Stimulated activated CD4-positive, alpha-beta T cell treated with anti-CD3 and anti-CD28 coated beads, Interleukin-12 subunit alpha, Interleukin-12 subunit beta, amount 100 ng/mL, for 4 hours (primary cell): ENCODE measurements around the gene PRKAR2A.

ENCODE experiments used
- DNase-seq: peaks from one replicate; pipeline ENCODE4 v3.0.0-alpha.2; 2020

PRKAR2A gene

GRCh38 chr3:48847504-48848423 lies at the start of gene PRKAR2A:
Gene PRKAR2A (minus strand): TSS chr3:48847874. CDS start chr3:48847596, 278 bp downstream.
- peak; percentile 77 for DNase-seq

GRCh38 chr3:48896936-48897335 lies 49.3 kb upstream of the PRKAR2A start:
- DNase-seq, result no peak

GRCh38 chr3:48894516-48894915 lies 46.8 kb upstream of the PRKAR2A start:
- DNase-seq, result no peak

GRCh38 chr3:48891606-48892005 lies 43.9 kb upstream of the PRKAR2A start:
- DNase-seq, result no peak

- no peak for DNase-seq
These were observed 38.1 kb upstream of the PRKAR2A start for GRCh38 chr3:48885753-48886152.

- no peak for DNase-seq
These were observed 34.0 kb upstream of the PRKAR2A start for GRCh38 chr3:48881652-48882114.

GRCh38 chr3:48881006-48881405 lies 33.3 kb upstream of the PRKAR2A start:
- no peak for DNase-seq

- no peak for DNase-seq
These were observed 32.3 kb upstream of the PRKAR2A start for GRCh38 chr3:48879994-48880377.

- DNase-seq, result no peak
These were observed 31.8 kb upstream of the PRKAR2A start for GRCh38 chr3:48879307-48879993.

- DNase-seq, result no peak
These were observed 30.0 kb upstream of the PRKAR2A start for GRCh38 chr3:48877671-48878070.

- DNase-seq, result no peak
These were observed 15.4 kb upstream of the PRKAR2A start for GRCh38 chr3:48863122-48863521.

GRCh38 chr3:48859206-48859605 lies 11.5 kb upstream of the PRKAR2A start:
- no peak for DNase-seq

GRCh38 chr3:48858709-48859108 lies 11.0 kb upstream of the PRKAR2A start:
- DNase-seq, result no peak

- DNase-seq, result no peak
These were observed 10.0 kb upstream of the PRKAR2A start for GRCh38 chr3:48857641-48858040.

- DNase-seq, result no peak
These were observed 8.8 kb upstream of the PRKAR2A start for GRCh38 chr3:48856469-48856868.

- no peak for DNase-seq
These were observed 8.2 kb upstream of the PRKAR2A start for GRCh38 chr3:48855681-48856447.

- no peak for DNase-seq
These were observed 4.5 kb upstream of the PRKAR2A start for GRCh38 chr3:48852151-48852550.

GRCh38 chr3:48851407-48851806 lies 3.7 kb upstream of the PRKAR2A start:
- no peak for DNase-seq

GRCh38 chr3:48848816-48849515 lies 1.3 kb upstream of the PRKAR2A start:
- DNase-seq, result no peak

GRCh38 chr3:48847053-48847503 lies 596 bp downstream of the PRKAR2A start:
- peak; percentile 44 for DNase-seq

GRCh38 chr3:48845170-48845569 lies 2.5 kb downstream of the PRKAR2A start:
- no peak for DNase-seq

GRCh38 chr3:48837163-48837562 lies 10.5 kb downstream of the PRKAR2A start:
- DNase-seq, result no peak
